Measurements from ENCODE around the gene GPC5. TPM values are rescaled to one million over a fixed set of nuclear protein-coding genes. Genes with fewer than 3 reads are reported as not detected.

The GPC5 gene
- total RNA-seq, 1 experiment from 2014 or later, result 0.15 TPM

DNA sequence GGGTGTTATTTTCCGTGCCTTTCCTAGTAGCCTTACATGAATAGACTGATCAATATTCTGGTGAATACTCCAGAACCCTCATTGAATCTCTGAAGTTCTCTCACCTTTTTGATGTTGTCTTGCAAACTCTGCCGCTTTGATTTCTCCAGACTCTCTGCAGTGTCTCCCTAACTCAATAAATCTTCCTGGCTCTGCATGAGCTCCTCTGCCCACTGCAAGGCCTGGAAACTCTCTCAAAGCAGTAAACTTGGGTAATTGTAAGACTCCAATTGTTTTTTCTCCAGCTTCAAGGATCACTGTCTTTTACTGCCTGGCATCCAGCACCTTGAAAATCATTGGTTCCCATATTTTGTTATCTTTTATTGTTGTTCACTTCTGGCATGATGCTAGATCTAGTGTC lies 198.4 kb downstream of the GPC5 start:
- Histone ChIP-seq H2AK5ac (ENCODE audit: insufficient read length, low read length) (no peak overlapping the region), H3K23ac (ENCODE audit: insufficient read length, low read depth, low read length) (no peak overlapping the region), H3K18ac (ENCODE audit: insufficient read length, low read depth, low read length) (no peak overlapping the region), H3K27me3 (ENCODE audit: insufficient read depth, low read length) (no peaks in the 10 kb centered on the region), H2BK20ac (ENCODE audit: low read depth, low read length, poor library complexity, severe bottlenecking) (no peak overlapping the region), H2BK5ac (ENCODE audit: insufficient read length, low read length) (no peak overlapping the region), H3K4me2 (ENCODE audit: insufficient read depth, insufficient read length, low read length) (no peak overlapping the region), H2BK15ac (ENCODE audit: low read depth, low read length) (no peak overlapping the region), H3K27ac (ENCODE audit: insufficient read length, low read depth, low read length) (no peak overlapping the region), H3K14ac (ENCODE audit: insufficient read depth, low read length) (no peak overlapping the region), H4K91ac (ENCODE audit: insufficient read length, low read depth, low read length) (no peak overlapping the region), H3K4me1 (ENCODE audit: insufficient read depth, low read length) (no peaks in the 10 kb centered on the region), H2BK120ac (ENCODE audit: low read depth, low read length, poor library complexity, severe bottlenecking) (no peak overlapping the region), H4K20me1 (ENCODE audit: control insufficient read depth, insufficient read depth, insufficient read length) (no peaks in the 10 kb centered on the region), H3K23me2 (ENCODE audit: insufficient read length, low read depth, low read length, poor library complexity, severe bottlenecking) (no peaks in the 10 kb centered on the region), H3K9me3 (ENCODE audit: control insufficient read depth, low read depth, low read length) (no peaks in the 10 kb centered on the region), H3K79me1 (ENCODE audit: insufficient read depth, low read depth, low read length, poor library complexity, severe bottlenecking) (no peaks in the 10 kb centered on the region), H3K9ac (ENCODE audit: extremely low read depth, insufficient read length, low read length) (no peak overlapping the region), H3K79me2 (ENCODE audit: insufficient read depth, low read length) (no peaks in the 10 kb centered on the region), H3K56ac (ENCODE audit: insufficient read length, low read depth, low read length) (no peak overlapping the region), H3K4ac (ENCODE audit: low read depth, low read length) (no peak overlapping the region), H4K5ac (ENCODE audit: insufficient read length, low read depth, low read length) (no peak overlapping the region), H2AFZ (ENCODE audit: low read length) (no peak overlapping the region), H4K8ac (replicated peaks; ENCODE audit: insufficient read length, low read depth, low read length) (no peak overlapping the region), H2BK12ac (ENCODE audit: insufficient read length, low read depth, low read length) (no peak overlapping the region), H3T11ph (ENCODE audit: low read length) (no peak overlapping the region)
- no peaks in the 10 kb centered on the region for H3K36me3 Mint-ChIP-seq (ENCODE audit: insufficient read depth in 1 of 3, low read depth in 3 of 3)
- no peaks in the 10 kb centered on the region for H3K4me1 Mint-ChIP-seq
- no peak overlapping the region for H3K27ac Mint-ChIP-seq
- peaks cover 0 to 2% of the 10 kb centered on the region in 2 experiments; a peak in 1 of 5 replicates for H3K9me3 Mint-ChIP-seq
- DNase-seq, result no peak
- TF ChIP-seq, protein P1, sequence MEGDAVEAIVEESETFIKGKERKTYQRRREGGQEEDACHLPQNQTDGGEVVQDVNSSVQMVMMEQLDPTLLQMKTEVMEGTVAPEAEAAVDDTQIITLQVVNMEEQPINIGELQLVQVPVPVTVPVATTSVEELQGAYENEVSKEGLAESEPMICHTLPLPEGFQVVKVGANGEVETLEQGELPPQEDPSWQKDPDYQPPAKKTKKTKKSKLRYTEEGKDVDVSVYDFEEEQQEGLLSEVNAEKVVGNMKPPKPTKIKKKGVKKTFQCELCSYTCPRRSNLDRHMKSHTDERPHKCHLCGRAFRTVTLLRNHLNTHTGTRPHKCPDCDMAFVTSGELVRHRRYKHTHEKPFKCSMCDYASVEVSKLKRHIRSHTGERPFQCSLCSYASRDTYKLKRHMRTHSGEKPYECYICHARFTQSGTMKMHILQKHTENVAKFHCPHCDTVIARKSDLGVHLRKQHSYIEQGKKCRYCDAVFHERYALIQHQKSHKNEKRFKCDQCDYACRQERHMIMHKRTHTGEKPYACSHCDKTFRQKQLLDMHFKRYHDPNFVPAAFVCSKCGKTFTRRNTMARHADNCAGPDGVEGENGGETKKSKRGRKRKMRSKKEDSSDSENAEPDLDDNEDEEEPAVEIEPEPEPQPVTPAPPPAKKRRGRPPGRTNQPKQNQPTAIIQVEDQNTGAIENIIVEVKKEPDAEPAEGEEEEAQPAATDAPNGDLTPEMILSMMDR (conservative IDR thresholded peaks at IDR 0.05), result no peak
- H3K4me3 Mint-ChIP-seq, result no peak overlapping the region
- H3K27me3 Mint-ChIP-seq (ENCODE audit: low read depth), result no peaks in the 10 kb centered on the region
- WGBS (ENCODE audit: extremely low coverage, insufficient read length, low lambda C conversion rate), result no CpG with 5 or more reads among the region's 2 CpGs

Data from H9 (cell line).